HEK293T (cell line): ENCODE data around the gene CBFA2T2.

ENCODE experiments used
- CTCF ChIA-PET: fragments of 350-600 bp; formaldehyde crosslinking; extraction: SDS; loops from one replicate; lab custom pipeline; 2021; ENCODE audit warnings: antibody characterized with exemption, inconsistent platforms; lab: Yijun Ruan, JAX
- POLR2A ChIA-PET: fragments of 350-600 bp; formaldehyde crosslinking; extraction: SDS; loops from one replicate; lab custom pipeline; 2020; ENCODE audit warnings: antibody characterized with exemption, inconsistent platforms; lab: Yijun Ruan, JAX
- DNase-seq: peaks from one replicate; pipeline ENCODE4 v3.0.0; 2012; ENCODE audit warnings: mixed read lengths; ENCODE audit errors: extremely low spot score
- ARNT ChIP-seq: fragments of 450-650 bp; IDR thresholded peaks from 2 replicates; pipeline ENCODE4 v1.6.1; 2017; ENCODE audit warnings: mild to moderate bottlenecking
- BHLHE40 ChIP-seq: fragments of 450-650 bp; IDR thresholded peaks from 2 replicates; pipeline ENCODE4 v1.6.1; 2016; ENCODE audit warnings: mild to moderate bottlenecking, moderate library complexity, borderline replicate concordance
- CTBP1 ChIP-seq: fragments of 450-650 bp; IDR thresholded peaks from 2 replicates; pipeline ENCODE4 v1.6.1; 2016; ENCODE audit warnings: borderline replicate concordance
- ELF4 ChIP-seq: fragments of 450-650 bp; IDR thresholded peaks from 2 replicates; pipeline ENCODE4 v1.6.1; 2017; ENCODE audit warnings: antibody characterized with exemption
- FOXA1 ChIP-seq: fragments of 450-650 bp; IDR thresholded peaks from 2 replicates; pipeline ENCODE4 v1.6.1; 2016; ENCODE audit warnings: mild to moderate bottlenecking
- FOXK2 ChIP-seq: fragments of 450-650 bp; IDR thresholded peaks from 2 replicates; pipeline ENCODE4 v1.6.1; 2016; ENCODE audit warnings: mild to moderate bottlenecking
- FOXM1 ChIP-seq: fragments of 450-650 bp; IDR thresholded peaks from 2 replicates; pipeline ENCODE4 v1.6.1; 2017; ENCODE audit warnings: mild to moderate bottlenecking, borderline replicate concordance
- HDGF ChIP-seq: fragments of 450-650 bp; IDR thresholded peaks from 2 replicates; pipeline ENCODE4 v1.6.1; 2017; ENCODE audit warnings: antibody characterized with exemption, borderline replicate concordance
- L3MBTL2 ChIP-seq: fragments of 450-650 bp; conservative IDR thresholded peaks from 2 replicates; pipeline ENCODE4 v1.6.1; 2016; ENCODE audit warnings: mild to moderate bottlenecking
- LEF1 ChIP-seq: fragments of 450-650 bp; IDR thresholded peaks from 2 replicates; pipeline ENCODE4 v1.6.1; 2017; ENCODE audit warnings: mild to moderate bottlenecking, borderline replicate concordance
- NFRKB ChIP-seq: fragments of 450-650 bp; IDR thresholded peaks from 2 replicates; pipeline ENCODE4 v1.6.1; 2016; ENCODE audit warnings: mild to moderate bottlenecking, moderate library complexity
- SP1 ChIP-seq: fragments of 450-650 bp; IDR thresholded peaks from 2 replicates; pipeline ENCODE4 v1.6.1; 2017
- SUZ12 ChIP-seq: fragments of 450-650 bp; IDR thresholded peaks from 2 replicates; pipeline ENCODE4 v1.6.1; 2016; ENCODE audit warnings: mild to moderate bottlenecking
- TARDBP ChIP-seq: fragments of 450-650 bp; IDR thresholded peaks from 2 replicates; pipeline ENCODE4 v1.6.1; 2016
- ZNF384 ChIP-seq: fragments of 450-650 bp; IDR thresholded peaks from 2 replicates; pipeline ENCODE4 v1.6.1; 2016
- TF ChIP-seq, protein P1 (sequence below): fragments of 450-650 bp; IDR thresholded peaks from 2 replicates; pipeline ENCODE4 v1.6.1; 2016

The CBFA2T2 gene

DNA sequence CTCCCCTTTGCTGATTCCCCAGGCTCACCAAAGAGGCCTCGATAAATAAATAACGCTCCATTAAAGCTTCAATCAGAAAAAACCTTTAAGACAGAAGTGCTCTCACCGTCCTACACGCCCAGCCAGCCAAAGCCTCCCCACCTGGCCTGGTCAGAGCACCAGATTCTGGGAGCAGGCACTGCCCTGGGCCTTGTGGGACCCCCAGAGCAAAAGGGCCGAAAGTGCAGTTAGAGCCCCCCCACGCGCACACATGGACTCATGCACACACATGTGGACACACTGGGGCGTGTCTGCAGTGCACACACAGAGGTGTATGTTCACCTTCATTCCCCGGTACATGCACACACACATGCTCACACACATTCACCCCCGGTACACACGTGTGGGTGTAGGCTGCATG, 186.2 kb downstream of the CBFA2T2 start:
- ChIA-PET CTCF (no interaction called here), POLR2A (interaction anchor here (1.4 to 2.4 kb wide), 3 partner anchors 9 to 28 kb away, joined by 4 to 20 read pairs (median 13); no protein-coding TSS in a partner anchor)
- DNase-seq: no peak
- no peak for TF ChIP-seq ARNT
- no peak for TF ChIP-seq ZNF384
- no peak for TF ChIP-seq SP1
- no peak for TF ChIP-seq ELF4
- no peak for TF ChIP-seq NFRKB
- TF ChIP-seq, protein P1, sequence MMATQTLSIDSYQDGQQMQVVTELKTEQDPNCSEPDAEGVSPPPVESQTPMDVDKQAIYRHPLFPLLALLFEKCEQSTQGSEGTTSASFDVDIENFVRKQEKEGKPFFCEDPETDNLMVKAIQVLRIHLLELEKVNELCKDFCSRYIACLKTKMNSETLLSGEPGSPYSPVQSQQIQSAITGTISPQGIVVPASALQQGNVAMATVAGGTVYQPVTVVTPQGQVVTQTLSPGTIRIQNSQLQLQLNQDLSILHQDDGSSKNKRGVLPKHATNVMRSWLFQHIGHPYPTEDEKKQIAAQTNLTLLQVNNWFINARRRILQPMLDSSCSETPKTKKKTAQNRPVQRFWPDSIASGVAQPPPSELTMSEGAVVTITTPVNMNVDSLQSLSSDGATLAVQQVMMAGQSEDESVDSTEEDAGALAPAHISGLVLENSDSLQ: no peak
- TF ChIP-seq TARDBP: no peak
- TF ChIP-seq CTBP1: no peak
- TF ChIP-seq LEF1: no peak
- TF ChIP-seq BHLHE40: no peak
- no peak for TF ChIP-seq SUZ12
- TF ChIP-seq FOXA1: no peak
- TF ChIP-seq FOXM1: no peak
- TF ChIP-seq FOXK2: no peak
- TF ChIP-seq HDGF: no peak
- TF ChIP-seq L3MBTL2: no peak

- no peak for TF ChIP-seq SP1
- ChIA-PET CTCF (no interaction called here), POLR2A (interaction anchor here (1.2 kb wide), 1 partner anchor 14 kb away, joined by 4 read pairs; no protein-coding TSS in a partner anchor)
- no peak for DNase-seq
Measured at GRCh38 chr20:33676652-33677645, 187.1 kb downstream of the CBFA2T2 start.

- TF ChIP-seq SP1: no peak
- TF ChIP-seq FOXM1: no peak
- TF ChIP-seq CTBP1: no peak
- TF ChIP-seq ARNT: no peak
- no peak for TF ChIP-seq NFRKB
- TF ChIP-seq HDGF: no peak
- TF ChIP-seq, protein P1: no peak
- no peak for TF ChIP-seq L3MBTL2
- TF ChIP-seq FOXA1: no peak
- no peak for TF ChIP-seq ZNF384
- TF ChIP-seq SUZ12: no peak
- TF ChIP-seq TARDBP: no peak
- TF ChIP-seq BHLHE40: no peak
- TF ChIP-seq FOXK2: no peak
- TF ChIP-seq LEF1: no peak
- no peak for TF ChIP-seq ELF4
- ChIA-PET CTCF (no interaction called here), POLR2A (interaction anchor here (1.2 kb wide), 1 partner anchor 15 kb away, joined by 4 read pairs; no protein-coding TSS in a partner anchor)
- no peak for DNase-seq
Measured at GRCh38 chr20:33677991-33678702, 188.3 kb downstream of the CBFA2T2 start.

DNA sequence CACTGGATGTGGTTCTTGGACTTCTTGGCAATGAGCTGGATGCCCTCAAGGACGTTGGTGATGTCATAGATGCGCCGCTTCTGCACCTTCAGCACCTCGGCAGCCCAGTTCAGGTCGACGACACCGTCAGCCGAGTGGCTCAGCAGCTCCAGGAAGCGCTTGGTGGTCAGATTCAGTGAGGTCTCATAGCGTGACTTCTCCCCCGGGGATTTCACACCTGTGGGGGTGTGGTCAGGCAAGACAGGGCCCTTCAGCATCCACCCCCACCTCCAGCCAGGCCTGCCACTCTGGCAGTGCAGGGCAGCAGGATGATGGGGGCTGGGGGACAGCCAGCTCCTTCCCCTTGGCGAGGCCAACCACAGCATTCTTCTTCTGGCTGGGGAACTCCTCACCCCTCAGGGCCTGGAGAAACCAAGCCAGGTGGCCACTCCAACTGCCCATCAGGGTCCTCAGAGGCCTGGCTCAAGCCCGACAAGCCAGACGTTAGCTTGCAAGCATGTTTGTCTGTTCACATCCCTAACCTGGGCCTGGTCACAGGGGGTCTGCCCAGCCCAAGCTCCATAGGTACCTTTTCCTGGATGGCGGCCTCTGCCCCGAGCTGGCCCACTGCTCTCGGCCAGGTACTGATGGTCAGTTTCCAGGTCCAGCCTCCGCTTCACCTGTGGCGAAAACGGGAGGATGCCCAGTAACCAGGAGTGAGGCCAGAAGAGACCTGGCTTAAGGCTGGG, 190.0 kb downstream of the CBFA2T2 start:
- ChIA-PET POLR2A (interaction anchor here (0.8 kb wide), 1 partner anchor 16 kb away, joined by 8 read pairs; no protein-coding TSS in a partner anchor), CTCF (no interaction called here)
- no peak for DNase-seq

DNA sequence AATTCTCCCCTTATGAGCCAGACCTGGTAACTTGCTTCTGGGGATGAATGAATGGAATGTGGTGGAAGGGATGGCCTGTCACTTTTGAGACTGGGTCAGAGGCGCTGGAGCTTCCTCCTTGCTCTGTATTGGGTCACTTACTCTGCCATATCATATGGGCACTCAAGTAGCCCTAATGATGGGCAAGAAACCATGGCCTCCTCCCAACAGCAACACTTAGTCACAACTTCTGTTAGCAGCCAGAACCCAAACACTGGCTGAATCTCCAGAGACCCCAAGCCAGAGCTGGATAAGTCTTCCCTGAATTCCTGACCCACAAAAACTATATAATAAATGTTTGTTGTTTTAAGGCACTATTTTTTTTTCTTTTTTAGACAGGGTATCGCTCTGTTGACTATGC, 190.8 kb downstream of the CBFA2T2 start:
- ChIA-PET CTCF (no interaction called here), POLR2A (interaction anchor here (1.0 kb wide), 1 partner anchor 38 kb away, joined by 3 read pairs; no protein-coding TSS in a partner anchor)
- no peak for DNase-seq
- no peak for TF ChIP-seq L3MBTL2
- TF ChIP-seq ZNF384: no peak

More for the DNA sequence above, 190.0 kb downstream of the CBFA2T2 start:
- TF ChIP-seq ARNT: no peak
- no peak for TF ChIP-seq SUZ12
- no peak for TF ChIP-seq ZNF384
- TF ChIP-seq FOXK2: no peak
- no peak for TF ChIP-seq ELF4

DNA sequence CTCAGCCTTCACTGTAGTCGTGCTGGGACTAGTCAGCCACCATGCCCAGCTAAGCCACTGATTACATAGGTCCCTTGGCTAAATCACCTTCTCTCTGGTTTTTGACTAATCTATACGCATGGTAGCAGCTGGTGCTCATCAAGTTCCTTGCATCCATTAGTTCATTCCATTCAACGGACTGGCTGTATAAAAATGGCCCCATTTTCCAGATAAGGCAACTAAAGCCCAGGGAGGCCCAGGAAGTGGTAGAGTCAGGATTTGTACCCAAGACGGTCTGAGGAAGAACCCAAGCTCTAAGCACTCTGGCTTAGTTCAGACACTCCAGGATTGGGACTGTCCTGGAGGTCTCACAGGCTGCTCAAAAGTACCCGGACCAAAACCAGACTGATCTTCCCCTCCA, 191.4 kb downstream of the CBFA2T2 start:
- no peak for DNase-seq
- ChIA-PET POLR2A (interaction anchor here (1.0 kb wide), 1 partner anchor 38 kb away, joined by 3 read pairs; no protein-coding TSS in a partner anchor), CTCF (no interaction called here)
- no peak for TF ChIP-seq CTBP1
- TF ChIP-seq, protein P1: no peak
